Activated CD4-positive, alpha-beta T cell treated with anti-CD3 and anti-CD28 coated beads, Interleukin-2, Interleukin-6, amounts not matched to agents 100 ng/mL and 50 ng/mL, durations not matched to agents 16 hours and 8 hours (primary cell): ENCODE data around the gene PDPR.
"Not testable (repeated sequence)": the region's sequence is repeated elsewhere in the genome, so short reads cannot be mapped to it uniquely, and the experiment has no call there.

Experiments used
- DNase-seq: peaks from one replicate; pipeline ENCODE4 v3.0.0-alpha.2; 2020

The PDPR gene

DNA sequence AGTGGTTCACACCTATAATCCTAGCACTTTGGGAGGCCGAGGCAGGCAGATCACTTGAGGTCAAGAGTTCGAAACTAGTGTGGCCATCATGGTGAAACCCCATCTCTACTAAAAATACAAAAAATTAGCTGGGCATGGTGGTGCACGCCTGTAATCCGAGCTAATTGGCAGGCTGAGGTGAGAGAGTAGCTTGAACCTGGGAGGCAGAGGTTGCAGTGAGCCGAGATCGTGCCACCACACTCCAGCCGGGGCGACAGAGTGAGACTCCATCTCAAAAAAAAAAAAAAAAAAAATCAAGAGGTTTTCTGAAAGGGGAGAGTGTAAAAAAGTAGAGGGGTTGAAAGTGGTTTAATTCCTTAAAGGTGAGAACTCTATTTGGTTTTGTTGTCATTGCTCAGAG, 21.7 kb downstream of the PDPR start:
- not testable (repeated sequence) for DNase-seq

DNA sequence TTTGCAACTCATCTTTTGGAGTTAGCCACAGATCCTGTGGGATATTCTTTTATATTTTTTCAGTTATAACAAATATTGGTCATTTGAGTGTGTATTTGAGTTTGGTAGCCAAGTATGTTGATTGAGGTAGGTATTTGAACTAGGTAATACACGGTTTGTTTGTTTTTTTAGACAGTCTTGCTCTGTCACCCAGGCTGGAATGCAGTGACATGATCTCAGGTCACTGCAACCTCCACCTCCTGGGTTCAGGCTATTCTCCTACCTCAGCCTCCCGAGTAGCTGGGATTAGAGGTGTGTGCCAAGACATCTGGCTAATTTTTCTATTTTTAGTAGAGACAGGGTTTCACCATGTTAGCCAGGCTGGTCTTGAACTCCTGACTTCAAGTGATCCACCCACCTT, 22.5 kb downstream of the PDPR start:
- not testable (repeated sequence) for DNase-seq

DNA sequence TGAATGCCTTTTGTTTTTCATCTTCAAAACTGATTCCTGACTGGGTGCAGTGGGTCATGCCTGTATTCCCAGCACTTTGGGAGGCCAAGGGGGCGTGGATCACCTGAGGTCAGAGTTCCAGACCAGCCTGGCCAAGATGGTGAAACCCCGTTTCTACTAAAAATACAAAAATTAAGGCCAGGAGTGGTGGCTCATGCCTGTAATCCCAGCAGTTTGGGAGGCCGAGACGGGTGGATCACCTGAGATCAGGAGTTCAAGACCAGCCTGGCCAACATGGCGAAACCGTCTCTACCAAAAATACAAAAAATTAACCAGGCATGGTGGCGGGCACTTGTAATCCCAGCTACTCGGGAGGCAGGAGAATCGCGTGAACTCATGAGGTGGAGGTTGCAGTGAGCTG, 28.6 kb downstream of the PDPR start:
- not testable (repeated sequence) for DNase-seq

DNA sequence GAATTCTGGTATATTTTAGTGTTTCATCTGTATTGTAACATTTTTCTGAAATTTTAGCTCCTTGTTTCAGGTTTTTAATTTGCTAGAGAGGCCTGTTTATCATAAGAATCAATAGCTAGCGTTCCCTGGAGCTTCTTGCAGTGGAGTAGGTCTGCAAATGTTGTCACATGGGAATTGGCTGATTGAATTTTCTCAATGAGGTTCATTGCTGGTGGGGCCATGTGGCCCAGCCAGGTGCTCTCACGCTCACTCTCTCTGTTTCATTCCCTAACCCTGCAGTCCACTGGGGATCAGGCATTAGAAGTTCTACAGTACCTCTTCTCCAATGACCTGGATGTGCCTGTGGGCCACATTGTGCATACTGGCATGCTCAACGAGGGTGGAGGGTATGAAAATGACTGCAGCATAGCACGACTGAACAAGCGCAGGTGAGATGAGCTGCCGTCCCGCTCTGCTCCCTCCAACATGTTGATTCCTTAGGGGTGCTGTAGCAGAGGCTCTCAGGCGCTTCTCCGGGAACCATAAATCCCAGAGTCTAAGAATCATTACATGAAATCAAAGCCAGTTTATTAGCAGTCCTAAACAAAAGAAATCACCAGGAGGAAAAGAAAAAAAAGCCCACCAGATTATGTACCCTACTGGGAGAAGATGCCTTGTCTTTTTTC, 29.2 kb downstream of the PDPR start:
- not testable (repeated sequence) for DNase-seq

DNA sequence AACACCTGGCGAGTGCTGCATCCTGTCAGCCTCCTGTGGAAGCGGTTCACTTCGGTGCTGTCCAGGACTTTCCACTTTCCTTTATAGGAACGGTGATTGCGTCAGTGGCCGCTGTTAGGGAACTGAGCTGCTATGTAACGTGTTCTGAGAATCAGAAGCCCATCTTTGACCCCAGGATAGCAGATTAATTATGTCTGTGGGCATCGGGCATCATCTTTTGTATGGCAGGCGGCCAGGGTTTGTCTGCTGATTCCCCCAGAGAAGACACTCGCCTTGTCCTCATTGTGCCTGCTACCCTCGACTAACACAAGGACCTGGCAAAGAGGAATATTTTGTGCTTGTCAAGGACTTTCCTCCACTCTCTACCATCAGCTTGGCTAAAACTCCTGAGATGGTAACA, 33.7 kb downstream of the PDPR start:
- DNase-seq: not testable (repeated sequence)

DNA sequence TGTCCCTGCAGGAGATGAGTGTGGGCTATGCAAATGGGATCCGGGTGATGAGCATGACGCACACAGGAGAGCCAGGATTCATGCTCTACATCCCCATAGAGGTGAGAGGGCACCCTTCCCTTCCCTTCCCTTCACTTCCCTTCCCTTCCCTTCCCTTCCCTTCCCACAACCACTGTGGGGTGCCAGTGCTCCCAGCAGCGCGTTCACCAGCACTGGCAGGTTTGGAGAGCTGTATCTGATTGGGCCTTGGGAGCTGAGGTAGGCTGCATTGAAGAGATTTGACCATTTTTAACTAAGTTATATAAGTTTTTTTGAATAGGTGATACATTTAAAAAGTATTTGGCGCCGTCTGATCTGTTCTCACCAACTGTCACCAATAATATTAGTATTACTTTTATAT, 34.3 kb downstream of the PDPR start:
- not testable (repeated sequence) for DNase-seq

DNA sequence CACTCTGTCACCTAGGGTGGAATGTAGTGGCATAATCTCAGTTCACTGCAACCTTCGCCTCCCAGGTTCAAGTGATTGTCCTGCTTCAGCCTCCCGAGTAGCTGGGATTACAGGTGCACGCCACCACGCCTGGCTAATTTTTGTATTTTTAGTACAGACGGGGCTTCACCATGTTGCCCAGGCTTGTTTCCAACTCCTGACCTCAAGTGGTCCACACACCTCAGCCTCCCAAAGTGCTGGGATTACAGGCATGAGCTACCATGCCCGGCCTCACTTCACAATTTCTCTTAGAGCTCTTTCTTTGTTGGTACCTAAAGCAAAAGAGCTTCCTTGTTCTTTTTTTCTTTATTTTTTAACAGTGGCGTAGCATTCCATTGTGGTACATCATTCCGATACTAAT, 35.2 kb downstream of the PDPR start:
- not testable (repeated sequence) for DNase-seq

DNA sequence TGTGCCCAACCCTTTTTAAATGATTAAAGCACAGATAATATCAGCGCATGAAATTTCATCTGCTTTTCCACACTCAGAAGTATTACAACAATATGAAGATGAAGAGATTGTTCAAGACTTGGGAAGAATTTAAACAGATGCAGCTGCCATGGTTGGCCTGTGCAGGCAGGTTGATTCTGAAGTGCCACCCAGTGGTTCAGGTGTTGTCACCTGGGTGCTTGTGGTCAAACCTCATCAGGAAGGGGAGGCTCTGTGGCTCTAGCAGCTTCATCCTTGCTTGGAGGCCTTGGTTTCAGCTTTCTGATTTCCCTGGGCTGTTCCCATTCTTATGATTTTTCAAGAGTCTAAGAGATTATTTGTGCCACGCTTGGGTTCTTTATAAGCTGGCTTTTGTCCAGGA, 37.3 kb downstream of the PDPR start:
- no peak for DNase-seq

DNA sequence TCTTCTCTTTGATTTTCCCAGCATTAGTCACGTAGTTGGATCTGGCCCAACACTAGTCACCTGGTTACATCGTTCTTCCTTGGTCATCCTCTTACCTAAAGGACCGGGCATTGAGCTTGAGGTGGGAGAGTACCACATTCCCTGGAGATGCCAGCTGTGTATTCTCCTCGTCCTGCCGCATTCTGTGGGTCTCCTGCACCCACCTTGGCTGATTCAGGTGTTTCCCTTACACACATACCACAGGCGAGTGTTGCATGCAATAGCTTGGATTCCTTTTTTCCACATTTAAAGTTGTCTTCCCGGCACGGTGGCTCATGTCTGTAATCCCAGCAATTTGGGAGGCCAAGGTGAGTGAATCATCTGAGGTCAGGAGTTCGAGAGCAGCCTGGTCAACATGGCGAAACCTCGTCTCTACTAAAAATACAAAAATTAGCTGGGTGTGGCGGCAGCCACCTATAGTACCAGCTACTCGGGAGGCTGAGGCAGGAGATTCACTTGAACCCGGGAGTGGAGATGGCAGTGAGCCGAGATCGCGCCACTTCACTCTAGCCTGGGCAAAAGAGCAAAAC, 37.9 kb downstream of the PDPR start:
- no peak for DNase-seq

DNA sequence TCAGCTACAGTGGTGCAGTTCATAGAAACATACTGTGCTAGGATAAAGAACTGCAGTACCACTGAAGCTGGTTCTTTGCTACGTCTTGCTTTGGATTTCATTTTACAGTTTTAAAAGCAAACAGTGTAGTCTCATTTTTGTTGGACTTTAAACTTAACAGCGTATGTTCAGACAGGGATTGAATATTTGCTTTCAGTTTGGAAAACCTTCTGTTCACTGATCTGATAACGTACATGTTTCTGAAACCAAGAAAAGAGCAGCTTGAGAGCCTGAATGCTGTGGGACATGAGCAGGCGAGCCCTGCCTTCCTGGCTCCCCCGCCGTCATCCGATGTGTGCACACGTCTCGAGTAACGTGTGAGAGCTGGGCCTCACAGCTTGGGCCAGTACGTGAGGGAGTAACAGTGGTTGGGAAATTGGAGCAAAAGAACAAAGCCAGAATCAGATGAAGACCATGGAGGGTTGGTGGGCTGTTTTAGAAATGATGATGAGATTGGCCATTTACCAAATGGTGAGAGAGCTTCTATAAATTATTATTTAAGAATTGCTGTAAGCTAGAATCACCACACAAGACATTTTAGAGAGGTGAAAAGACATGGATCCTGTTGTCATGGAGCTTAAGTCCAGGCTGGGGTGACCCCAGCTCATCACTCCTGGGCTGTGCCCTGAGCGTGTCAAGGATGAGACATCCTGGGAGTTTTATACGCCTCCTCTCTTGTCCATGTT, 38.6 kb downstream of the PDPR start:
- DNase-seq: no peak

DNA sequence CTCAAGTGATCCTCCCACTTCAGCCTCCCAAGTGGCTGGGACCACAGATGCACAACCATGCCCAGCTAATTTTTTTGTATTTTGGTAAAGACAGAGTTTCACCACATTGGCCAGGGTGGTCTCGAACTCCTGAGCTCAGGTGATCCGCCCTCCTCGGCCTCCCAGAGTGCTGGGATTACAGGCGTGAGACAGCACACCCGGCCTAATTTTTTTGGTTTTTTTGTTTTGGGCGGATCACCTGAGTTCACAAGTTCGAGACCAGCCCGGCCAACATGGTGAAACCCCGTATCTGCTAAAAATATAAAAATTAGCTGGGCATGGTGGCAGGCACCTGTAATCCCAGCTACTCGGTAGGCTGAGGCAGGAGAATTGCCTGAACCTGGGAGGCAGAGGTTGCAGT, 40.6 kb downstream of the PDPR start:
- DNase-seq: not testable (repeated sequence)

DNA sequence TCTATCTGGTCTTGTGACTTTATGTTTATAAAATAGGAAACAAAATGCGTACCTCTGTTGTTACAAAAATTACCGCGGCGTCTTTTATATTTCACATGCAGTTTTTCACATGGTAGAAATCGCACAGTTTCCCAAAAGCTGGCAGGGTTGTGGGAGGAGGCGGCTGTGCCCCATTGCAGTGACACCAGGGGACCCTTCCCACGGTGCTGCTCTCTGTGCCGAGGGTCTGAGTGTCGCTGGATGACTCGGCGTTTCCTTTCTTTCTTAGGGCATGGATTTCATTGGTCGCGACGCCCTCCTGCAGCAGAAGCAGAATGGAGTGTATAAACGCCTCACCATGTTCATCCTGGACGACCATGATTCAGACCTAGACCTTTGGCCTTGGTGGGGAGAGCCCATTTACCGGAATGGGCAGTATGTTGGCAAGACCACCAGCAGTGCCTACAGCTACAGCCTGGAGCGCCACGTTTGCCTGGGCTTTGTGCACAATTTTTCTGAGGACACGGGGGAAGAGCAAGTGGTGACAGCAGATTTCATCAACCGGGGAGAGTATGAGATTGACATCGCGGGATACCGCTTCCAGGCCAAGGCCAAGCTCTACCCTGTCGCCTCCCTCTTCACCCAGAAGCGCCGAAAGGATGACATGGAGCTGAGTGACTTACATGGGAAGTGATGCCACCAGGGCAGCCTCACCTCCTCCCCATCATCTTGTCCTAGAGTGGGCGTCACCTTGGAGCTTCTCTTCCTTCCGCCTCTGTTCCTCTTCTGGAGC, 42.3 kb downstream of the PDPR start:
- no peak for DNase-seq

DNA sequence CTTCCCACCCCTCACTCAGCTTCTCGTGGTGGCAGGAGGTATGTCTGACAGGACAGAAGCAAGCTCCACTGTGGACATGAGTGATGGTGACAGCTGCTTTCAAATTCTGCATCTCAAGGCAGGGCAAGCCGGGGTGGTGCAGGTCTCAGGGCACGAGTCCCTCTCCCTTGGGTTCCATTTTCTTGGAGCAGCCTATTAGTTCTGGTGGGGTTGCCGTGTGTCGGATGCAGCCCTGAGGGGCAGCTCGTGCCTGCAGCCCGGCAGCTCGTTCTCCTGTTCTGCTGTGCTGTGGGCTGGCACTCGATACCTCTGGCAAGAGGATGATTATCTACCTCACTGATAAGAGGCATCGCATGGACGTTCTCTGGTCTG, 43.0 kb downstream of the PDPR start:
- DNase-seq: no peak

DNA sequence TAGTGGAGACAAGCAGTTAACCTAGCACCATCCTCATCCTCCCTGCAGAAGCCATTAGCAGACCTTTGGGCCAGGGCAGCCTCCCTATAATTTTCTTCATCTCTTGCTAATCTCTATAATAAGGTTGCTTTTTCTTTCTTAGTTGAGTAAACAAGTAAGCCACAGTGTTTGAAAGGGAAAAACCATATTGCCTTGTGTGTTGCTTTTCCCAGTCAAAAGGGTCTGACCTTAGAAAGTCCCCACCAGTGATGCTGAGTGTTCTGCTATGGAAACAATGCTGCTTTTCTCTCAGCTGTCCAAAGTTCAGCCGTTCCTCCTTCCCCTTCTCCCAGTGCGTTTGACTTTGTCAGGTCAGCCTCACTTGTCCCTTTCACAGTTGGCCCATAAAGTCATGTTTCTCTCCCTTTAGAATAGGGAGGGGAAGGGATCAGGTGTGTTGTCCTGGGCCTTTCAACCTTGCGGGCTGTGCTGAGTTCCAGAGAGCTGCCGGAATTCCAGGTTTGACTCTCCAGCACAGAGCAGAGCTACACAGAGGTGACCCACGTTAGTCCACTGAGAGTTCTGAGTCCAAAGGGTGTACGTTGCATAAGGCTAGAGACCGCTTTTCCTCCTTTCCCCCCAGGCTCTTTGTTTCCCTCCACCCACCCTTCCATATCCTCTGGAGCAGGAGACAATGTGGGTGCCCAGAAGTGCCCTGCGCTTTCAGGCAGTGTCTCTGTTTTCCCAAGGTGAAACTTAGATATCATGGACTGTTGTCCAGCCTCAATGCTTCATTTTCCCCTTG, 43.5 kb downstream of the PDPR start:
- no peak for DNase-seq

DNA sequence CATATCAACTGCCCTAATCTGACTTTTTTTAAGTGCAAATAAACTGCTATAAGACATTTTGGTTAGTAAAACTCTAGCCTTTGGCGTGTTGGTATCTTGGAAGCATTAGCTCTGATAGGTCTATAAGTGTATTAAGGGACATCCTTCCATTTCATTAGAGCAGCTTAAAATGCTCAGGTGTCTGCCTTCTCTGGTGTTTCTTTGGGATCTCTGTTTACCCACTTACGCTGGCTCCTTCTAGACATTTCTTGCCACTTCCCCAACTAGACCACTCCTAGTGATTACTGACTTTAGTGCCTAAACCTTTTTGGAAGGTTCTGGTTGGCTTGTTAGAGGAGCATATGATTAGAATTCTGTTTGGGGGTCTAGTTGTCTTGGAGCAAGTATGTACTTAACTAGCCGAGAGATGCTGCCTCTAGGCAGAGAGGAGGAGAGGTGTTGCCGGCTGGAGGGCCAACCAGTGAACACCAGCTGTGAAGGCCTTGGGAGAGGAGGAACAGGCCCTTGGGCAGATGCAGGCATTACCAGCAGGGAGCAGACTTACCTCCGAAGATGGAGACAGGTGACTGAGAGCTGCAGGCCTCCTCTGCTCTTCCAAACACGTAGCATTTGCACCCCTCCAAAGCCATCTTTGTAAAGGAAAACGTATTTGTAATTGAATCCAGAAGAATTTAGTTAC, 44.3 kb downstream of the PDPR start:
- peak; percentile 14 for DNase-seq

DNA sequence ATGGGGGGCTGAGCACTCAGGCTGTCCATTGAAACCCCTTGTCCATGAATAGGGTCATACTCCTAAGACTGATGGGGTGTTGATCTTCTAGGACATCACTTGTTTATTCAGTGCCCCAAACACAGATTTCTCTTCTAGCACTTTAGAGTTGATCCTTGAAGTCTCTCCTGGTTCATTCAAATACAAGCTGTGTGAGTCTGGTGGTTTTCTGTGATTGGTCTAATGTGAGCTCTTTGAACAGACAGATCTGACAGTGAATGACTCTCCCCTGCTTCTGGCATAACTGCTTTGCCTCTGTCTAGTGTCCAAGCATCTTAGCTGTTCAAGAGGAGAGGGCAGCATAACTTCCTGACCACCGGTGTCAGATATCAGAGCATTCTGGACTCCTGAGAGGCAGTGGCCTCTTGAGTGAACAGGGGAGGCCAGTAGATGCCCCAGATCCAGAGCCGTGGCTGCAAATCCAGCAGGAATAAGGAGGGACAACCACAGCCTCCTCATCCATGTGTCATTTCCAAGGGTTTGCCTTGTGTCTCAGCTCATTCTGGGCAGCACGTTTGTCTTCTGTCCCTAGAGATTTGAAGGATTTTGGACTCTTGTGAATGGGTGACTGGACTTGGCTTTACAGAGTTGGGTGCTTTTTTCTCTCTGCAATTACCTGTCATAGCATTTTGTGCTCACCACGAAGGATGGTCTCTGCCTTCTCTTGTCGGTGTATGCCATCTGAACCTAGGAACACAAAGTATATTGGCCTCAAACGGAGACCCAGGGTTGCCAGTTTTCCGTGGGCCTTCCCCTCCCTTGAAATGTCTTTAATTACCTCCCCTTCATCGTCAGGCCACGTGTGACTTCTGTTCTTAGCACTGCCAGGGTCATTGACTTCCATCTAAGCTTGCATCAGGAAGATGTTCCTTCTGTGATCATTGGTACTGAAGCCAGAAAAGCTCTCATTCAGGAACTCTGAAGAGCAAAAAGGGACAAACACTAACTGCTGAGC, 45.5 kb downstream of the PDPR start:
- DNase-seq: peak; percentile 6

DNA sequence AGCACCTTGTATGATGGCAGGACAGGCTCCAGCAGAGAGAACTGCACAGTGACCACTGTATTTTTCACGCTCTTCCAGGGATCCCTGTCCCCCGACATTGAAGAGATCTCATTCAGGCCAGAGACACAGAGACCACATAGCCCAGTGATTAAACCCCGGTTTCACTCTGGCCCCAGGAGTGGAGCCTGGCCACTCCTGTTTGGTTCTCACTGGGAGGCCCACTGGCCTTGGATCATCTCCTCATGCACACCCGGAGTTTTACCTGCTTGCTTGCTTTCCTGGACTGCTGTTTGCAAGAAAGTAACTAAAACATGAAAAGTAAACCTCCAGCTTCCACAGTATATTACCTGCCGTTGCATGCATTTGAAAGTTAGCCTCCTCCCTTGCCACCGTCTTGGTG, 46.3 kb downstream of the PDPR start:
- peak; percentile 0 for DNase-seq

DNA sequence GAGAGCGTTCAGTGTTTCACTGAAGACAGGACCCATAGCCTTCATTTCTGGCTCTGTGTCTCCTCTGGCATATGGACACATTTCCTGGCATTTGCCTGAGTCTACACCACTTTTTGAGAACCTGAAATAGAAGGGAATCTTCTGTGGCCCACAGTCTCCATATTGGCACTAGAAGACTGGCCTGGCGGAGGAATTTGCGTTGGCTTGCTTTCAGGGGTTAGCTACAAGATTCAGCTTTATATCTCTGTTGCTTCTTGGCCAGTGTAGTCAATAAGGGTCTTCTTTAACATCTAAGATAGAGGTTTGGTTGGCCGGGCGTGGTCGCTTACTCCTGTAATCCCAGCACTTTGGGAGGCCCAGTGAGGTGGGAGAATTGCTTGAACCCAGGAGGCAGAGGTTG, 46.7 kb downstream of the PDPR start:
- DNase-seq: peak; percentile 0

DNA sequence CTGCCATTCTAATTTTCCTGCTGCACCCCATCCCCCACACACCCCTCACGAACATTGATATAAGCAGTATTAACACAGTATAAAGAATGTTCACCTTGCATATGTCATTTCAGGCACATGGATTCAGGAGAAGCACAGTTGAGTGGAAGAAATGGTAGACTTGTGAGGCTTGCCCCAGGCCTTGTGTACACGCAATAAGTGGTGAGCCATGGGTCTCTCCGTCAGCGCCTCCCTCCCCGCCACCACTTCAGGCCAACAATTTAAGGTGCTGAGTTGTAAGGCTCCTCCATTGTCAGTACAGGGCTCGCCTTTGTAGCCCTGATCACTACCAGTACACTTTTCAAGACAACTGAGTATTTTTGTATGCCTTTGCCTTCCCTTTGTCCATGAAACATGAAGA, 47.2 kb downstream of the PDPR start:
- peak; percentile 2 for DNase-seq

DNA sequence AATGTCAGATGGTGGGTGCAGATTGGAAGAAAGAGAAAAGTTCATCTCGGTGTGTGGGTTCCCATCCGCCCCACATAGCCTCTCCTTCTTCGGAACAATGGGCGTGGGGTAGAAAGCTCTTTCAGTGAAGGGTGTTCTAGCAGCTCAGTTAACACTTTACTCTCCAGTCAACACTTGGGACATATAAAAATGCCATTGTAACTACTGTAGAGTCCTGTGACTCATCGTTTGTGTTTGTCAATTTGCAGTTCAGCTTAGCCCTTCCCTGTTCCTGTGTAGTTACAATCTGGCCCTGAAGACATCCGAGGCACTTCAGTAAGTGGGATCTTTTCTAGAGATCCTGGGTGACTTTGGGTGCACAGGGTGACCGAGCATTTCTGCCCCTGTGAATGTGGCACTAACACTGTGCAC, 47.9 kb downstream of the PDPR start:
- peak; percentile 4 for DNase-seq

DNA sequence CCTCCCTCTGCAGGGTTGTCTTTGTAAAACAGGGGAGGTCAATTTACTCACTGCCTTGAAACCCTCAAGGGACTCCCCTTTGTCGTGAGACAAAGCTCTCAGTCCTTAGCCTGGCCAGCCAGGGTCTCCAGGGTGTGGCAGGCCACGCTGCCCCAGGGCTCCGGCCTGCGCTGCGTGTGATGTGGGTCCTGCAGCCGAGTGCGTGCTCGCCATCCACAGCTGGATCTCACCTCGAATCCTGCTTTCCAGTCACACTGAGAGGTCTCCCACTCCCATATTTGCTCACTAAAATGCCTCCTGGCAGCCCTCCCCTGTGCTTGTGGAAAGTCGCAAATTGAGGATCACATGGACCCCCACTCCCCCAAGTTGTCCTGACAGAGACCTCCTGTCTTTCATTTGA, 49.5 kb downstream of the PDPR start:
- no peak for DNase-seq
